GM12878 (cell line): Measurements from ENCODE around the gene C19orf38. TPM values are rescaled to one million over a fixed set of nuclear protein-coding genes. Genes with fewer than 3 reads are reported as not detected.

Source experiments
- CHD2 ChIP-seq: IDR thresholded peaks from 2 replicates; pipeline ENCODE4 v1.6.1; 2011; ENCODE audit warnings: low read depth, low read length, improper control_type of control experiment, borderline replicate concordance
- CHD4 ChIP-seq: fragments of 200-600 bp; sonication (generic); IDR thresholded peaks from 2 replicates; pipeline ENCODE4 v1.6.1; 2016; ENCODE audit warnings: mild to moderate bottlenecking
- CTCF ChIP-seq, 3 experiments: IDR thresholded peaks in 2 of 3; conservative IDR thresholded peaks in 1 of 3; 2 replicates each; pipeline ENCODE4 v1.5.1; 2011; ENCODE audit warnings: low read depth in 3 of 3, low read length in 3 of 3, mild to moderate bottlenecking in 3 of 3, control low read depth in 2 of 3, moderate library complexity in 2 of 3, inconsistent platforms in 1 of 3, mixed read lengths in 1 of 3; ENCODE audit not compliant: control insufficient read depth in 2 of 3, insufficient read depth in 1 of 3; ENCODE audit errors: extremely low read depth in 1 of 3
- HDGF ChIP-seq: fragments of 450-650 bp; IDR thresholded peaks from 2 replicates; pipeline ENCODE4 v1.6.1; 2016; ENCODE audit warnings: antibody characterized with exemption
- IKZF2 ChIP-seq, 2 experiments: fragments of 450-650 bp; IDR thresholded peaks; 2 replicates each; pipeline ENCODE4 v1.6.1; 2017; ENCODE audit warnings: mild to moderate bottlenecking in 2 of 2, moderate library complexity in 2 of 2
- MLLT1 ChIP-seq: fragments of 450-650 bp; IDR thresholded peaks from 2 replicates; pipeline ENCODE4 v1.6.1; 2016; ENCODE audit warnings: mild to moderate bottlenecking
- NBN ChIP-seq: fragments of 450-650 bp; IDR thresholded peaks from 2 replicates; pipeline ENCODE4 v1.6.1; 2016
- NFYA ChIP-seq: IDR thresholded peaks from 2 replicates; pipeline ENCODE4 v1.6.1; 2011; ENCODE audit warnings: low read depth, mild to moderate bottlenecking, low read length, improper control_type of control experiment, borderline replicate concordance
- RB1 ChIP-seq: fragments of 450-650 bp; formaldehyde crosslinking; IDR thresholded peaks from 2 replicates; pipeline ENCODE4 v1.6.1; 2017; ENCODE audit warnings: mild to moderate bottlenecking, borderline replicate concordance
- SIX5 ChIP-seq: IDR thresholded peaks from 2 replicates; pipeline ENCODE4 v1.6.1; 2011; ENCODE audit warnings: mild to moderate bottlenecking, low read depth, low read length, moderate library complexity; ENCODE audit not compliant: severe bottlenecking
- polyA plus RNA-seq, 11 experiments: library from polyadenylated mRNA; depleted of rRNA in 4 of 11; unstranded in 6 of 11; stranded (reverse) in 5 of 11; fragments of >200 nt; fragmentation: Nextera tagmentation in 4 of 11; fragmentation: Illumina TruSeq in 1 of 11; extraction: Ambion mirVana in 4 of 11; extraction: Trizol in 1 of 11; gene quantifications; 1 replicate in 1 of 11; 2 replicates in 10 of 11; pipeline versions ENCODE4 v1.2.1 to v1.2.3, GENCODE V29; 2011 to 2016; ENCODE audit warnings: inconsistent platforms in 2 of 11, missing spikeins in 2 of 11, low read depth in 1 of 11
- total RNA-seq, 4 experiments: library from RNA; depleted of rRNA in 3 of 4; stranded (reverse); fragments of >200 nt in 3 of 4; fragmentation: Illumina TruSeq in 1 of 4; extraction: Trizol in 1 of 4; gene quantifications; 2 replicates each; pipeline versions ENCODE4 v1.2.1 to v1.2.3, GENCODE V29; 2013 to 2021

Gene C19orf38
- total and polyA plus RNA-seq, 10 of the 15 experiments (the other 5 are each of a cell fraction or from before 2014, with no cell fraction given) = 2.6 to 7.5 (median 5.0) TPM

GRCh38 chr19:10864538-10864899 is 16.3 kb downstream of the C19orf38 start (continued):
- TF ChIP-seq SIX5 = no peak
- TF ChIP-seq CHD2 = no peak
- peak; percentile 36; the same call in 1 of the 2 replicates for TF ChIP-seq NBN
- peak in 1 of 2 experiments; percentile 66; a peak in 3 of 4 replicates for TF ChIP-seq IKZF2 (IDR thresholded peaks at IDR 0.05)
- peak; percentile 88 to 96 (median 94) for TF ChIP-seq CTCF (IDR thresholded peaks at IDR 0.05 in 2 of 3, conservative IDR thresholded peaks at IDR 0.05 in 1 of 3; ENCODE audit: control insufficient read depth in 2 of 3, extremely low read depth in 1 of 3, insufficient read depth in 1 of 3, low read depth in 3 of 3, low read length in 3 of 3)
- TF ChIP-seq RB1 = peak; percentile 43; the same call in 1 of the 2 replicates
- TF ChIP-seq NFYA = no peak
- TF ChIP-seq MLLT1 = peak; percentile 8; the same call in 1 of the 2 replicates
- TF ChIP-seq CHD4 = no peak
- peak; percentile 77 for TF ChIP-seq HDGF
- TF ChIP-seq, all 136 proteins: peak for 13
